Activated T-helper 1 cell treated with Interleukin-2 at 50 U/mL for 16 hours (primary cell): ENCODE measurements around the gene TTC39C.

Experiments used
- DNase-seq: peaks from one replicate; pipeline ENCODE4 v3.0.0-alpha.2; 2020; ENCODE audit warnings: low read depth

The TTC39C gene

GRCh38 chr18:24089076-24089475 is 74.5 kb downstream of the TTC39C start:
- DNase-seq: no peak

GRCh38 chr18:24089515-24090337 is 75.2 kb downstream of the TTC39C start:
- DNase-seq: no peak

GRCh38 chr18:24090876-24091275 is 76.3 kb downstream of the TTC39C start:
- DNase-seq: no peak

- DNase-seq: no peak
Measured at GRCh38 chr18:24094561-24094960, 80.0 kb downstream of the TTC39C start.

GRCh38 chr18:24095976-24096375 is 81.4 kb downstream of the TTC39C start:
- no peak for DNase-seq

- no peak for DNase-seq
Measured at GRCh38 chr18:24103320-24104021, 88.9 kb downstream of the TTC39C start.

- no peak for DNase-seq
Measured at GRCh38 chr18:24104486-24104885, 89.9 kb downstream of the TTC39C start.

- no peak for DNase-seq
Measured at GRCh38 chr18:24108641-24109040, 94.1 kb downstream of the TTC39C start.

GRCh38 chr18:24111936-24112335 is 97.4 kb downstream of the TTC39C start:
- DNase-seq: no peak

GRCh38 chr18:24112464-24112863 is 97.9 kb downstream of the TTC39C start:
- DNase-seq: no peak

GRCh38 chr18:24112874-24113615 is 98.5 kb downstream of the TTC39C start:
- no peak for DNase-seq

- DNase-seq: no peak
Measured at GRCh38 chr18:24114924-24115549, 100.5 kb downstream of the TTC39C start.

GRCh38 chr18:24115628-24116027 is 101.1 kb downstream of the TTC39C start:
- DNase-seq: no peak

GRCh38 chr18:24118750-24119577 is 104.4 kb downstream of the TTC39C start:
- peak; percentile 53 for DNase-seq

GRCh38 chr18:24120676-24121075 is 106.1 kb downstream of the TTC39C start:
- DNase-seq: no peak

- DNase-seq: no peak
Measured at GRCh38 chr18:24121625-24122024, 107.1 kb downstream of the TTC39C start.

- DNase-seq: no peak
Measured at GRCh38 chr18:24126155-24126961, 111.8 kb downstream of the TTC39C start.

GRCh38 chr18:24127735-24128134 is 113.2 kb downstream of the TTC39C start:
- DNase-seq: no peak

GRCh38 chr18:24128700-24129099 is 114.1 kb downstream of the TTC39C start:
- no peak for DNase-seq

- DNase-seq: no peak
Measured at GRCh38 chr18:24130494-24130893, 115.9 kb downstream of the TTC39C start.
